WTC11 (cell line): ENCODE data around the gene ATL3. TPM values are rescaled to one million over a fixed set of nuclear protein-coding genes. Genes with fewer than 3 reads are reported as not detected.

Experiments used
- ATF1 ChIP-seq: sonication (generic); formaldehyde crosslinking; IDR thresholded peaks from 2 replicates; pipeline ENCODE4 v1.8.1; 2023; ENCODE audit warnings: mild to moderate bottlenecking, moderate library complexity, missing genetic modification reagents
- ELF4 ChIP-seq: sonication (generic); formaldehyde crosslinking; IDR thresholded peaks from 2 replicates; pipeline ENCODE4 v1.8.1; 2022; ENCODE audit warnings: low read depth, mild to moderate bottlenecking, moderate library complexity, missing genetic modification reagents
- ETV6 ChIP-seq: sonication (generic); formaldehyde crosslinking; IDR thresholded peaks from 2 replicates; pipeline ENCODE4 v1.8.1; 2022; ENCODE audit warnings: mild to moderate bottlenecking, missing genetic modification reagents
- GABPB1 ChIP-seq: sonication (generic); formaldehyde crosslinking; IDR thresholded peaks from 2 replicates; pipeline ENCODE4 v1.8.1; 2023; ENCODE audit warnings: mild to moderate bottlenecking, missing genetic modification reagents
- HMGA2 ChIP-seq: fragments of 250-450 bp; sonication (Bioruptor Pico); IDR thresholded peaks from 2 replicates; pipeline ENCODE4 v1.4.0; 2021; ENCODE audit warnings: mild to moderate bottlenecking, moderate library complexity
- IRF2 ChIP-seq: sonication (generic); formaldehyde crosslinking; IDR thresholded peaks from 2 replicates; pipeline ENCODE4 v1.8.0; 2022; ENCODE audit warnings: low read depth, missing genetic modification reagents, borderline replicate concordance
- JUN ChIP-seq: sonication (generic); formaldehyde crosslinking; IDR thresholded peaks from 2 replicates; pipeline ENCODE4 v1.8.0; 2023; ENCODE audit warnings: mild to moderate bottlenecking, missing genetic modification reagents
- MYBL2 ChIP-seq: sonication (generic); formaldehyde crosslinking; IDR thresholded peaks from 2 replicates; pipeline ENCODE4 v1.8.1; 2023; ENCODE audit warnings: mild to moderate bottlenecking, moderate library complexity, missing genetic modification reagents
- NR3C1 ChIP-seq: sonication (generic); formaldehyde crosslinking; conservative IDR thresholded peaks from 2 replicates; pipeline ENCODE4 v1.8.1; 2023; ENCODE audit warnings: low read depth, mild to moderate bottlenecking, missing genetic modification reagents
- OVOL2 ChIP-seq: fragments of 250-450 bp; sonication (Bioruptor Pico); IDR thresholded peaks from 2 replicates; pipeline ENCODE4 v1.9.0; 2021; ENCODE audit warnings: mild to moderate bottlenecking, borderline replicate concordance
- TCF7 ChIP-seq: sonication (generic); formaldehyde crosslinking; IDR thresholded peaks from 2 replicates; pipeline ENCODE4 v1.8.0; 2022; ENCODE audit warnings: mild to moderate bottlenecking, low read depth, missing genetic modification reagents, moderate library complexity
- total RNA-seq: library from RNA; stranded (reverse); gene quantifications from 3 replicates; pipeline ENCODE4 v1.2.3, GENCODE V29; 2021
- TF ChIP-seq, protein P1 (sequence below): sonication (generic); formaldehyde crosslinking; IDR thresholded peaks from 2 replicates; pipeline ENCODE4 v1.8.0; 2023; ENCODE audit warnings: missing genetic modification reagents, mild to moderate bottlenecking, borderline replicate concordance
- TF ChIP-seq, protein P2 (sequence below): sonication (generic); formaldehyde crosslinking; IDR thresholded peaks from 2 replicates; pipeline ENCODE4 v1.8.1; 2023; ENCODE audit warnings: mild to moderate bottlenecking, moderate library complexity, missing genetic modification reagents
- TF ChIP-seq, protein P3 (sequence below): fragments of 250-450 bp; sonication (Bioruptor Pico); IDR thresholded peaks from 2 replicates; pipeline ENCODE4 v1.8.0; 2021; ENCODE audit warnings: mild to moderate bottlenecking
- TF ChIP-seq, protein P4 (sequence below): sonication (generic); formaldehyde crosslinking; IDR thresholded peaks from 2 replicates; pipeline ENCODE4 v1.8.1; 2022; ENCODE audit warnings: low read depth, mild to moderate bottlenecking, moderate library complexity, missing genetic modification reagents, borderline replicate concordance
- TF ChIP-seq, protein P5 (sequence below): sonication (generic); formaldehyde crosslinking; IDR thresholded peaks from 2 replicates; pipeline ENCODE4 v1.8.1; 2022; ENCODE audit warnings: mild to moderate bottlenecking, moderate library complexity, missing genetic modification reagents
- TF ChIP-seq, protein P6 (sequence below): fragments of 250-450 bp; sonication (Bioruptor Pico); IDR thresholded peaks from 2 replicates; pipeline ENCODE4 v1.9.0; 2021; ENCODE audit warnings: moderate library complexity, mild to moderate bottlenecking, inconsistent platforms, borderline replicate concordance
- TF ChIP-seq, protein P7 (sequence below): fragments of 250-450 bp; sonication (Bioruptor Pico); IDR thresholded peaks from 2 replicates; pipeline ENCODE4 v1.9.0; 2021; ENCODE audit warnings: mild to moderate bottlenecking
- TF ChIP-seq, protein P8 (sequence below): sonication (generic); formaldehyde crosslinking; IDR thresholded peaks from 2 replicates; pipeline ENCODE4 v1.8.0; 2022; ENCODE audit warnings: mild to moderate bottlenecking, missing genetic modification reagents

ATL3 gene
- total RNA-seq, 1 experiment from 2014 or later = 32.1 TPM

DNA sequence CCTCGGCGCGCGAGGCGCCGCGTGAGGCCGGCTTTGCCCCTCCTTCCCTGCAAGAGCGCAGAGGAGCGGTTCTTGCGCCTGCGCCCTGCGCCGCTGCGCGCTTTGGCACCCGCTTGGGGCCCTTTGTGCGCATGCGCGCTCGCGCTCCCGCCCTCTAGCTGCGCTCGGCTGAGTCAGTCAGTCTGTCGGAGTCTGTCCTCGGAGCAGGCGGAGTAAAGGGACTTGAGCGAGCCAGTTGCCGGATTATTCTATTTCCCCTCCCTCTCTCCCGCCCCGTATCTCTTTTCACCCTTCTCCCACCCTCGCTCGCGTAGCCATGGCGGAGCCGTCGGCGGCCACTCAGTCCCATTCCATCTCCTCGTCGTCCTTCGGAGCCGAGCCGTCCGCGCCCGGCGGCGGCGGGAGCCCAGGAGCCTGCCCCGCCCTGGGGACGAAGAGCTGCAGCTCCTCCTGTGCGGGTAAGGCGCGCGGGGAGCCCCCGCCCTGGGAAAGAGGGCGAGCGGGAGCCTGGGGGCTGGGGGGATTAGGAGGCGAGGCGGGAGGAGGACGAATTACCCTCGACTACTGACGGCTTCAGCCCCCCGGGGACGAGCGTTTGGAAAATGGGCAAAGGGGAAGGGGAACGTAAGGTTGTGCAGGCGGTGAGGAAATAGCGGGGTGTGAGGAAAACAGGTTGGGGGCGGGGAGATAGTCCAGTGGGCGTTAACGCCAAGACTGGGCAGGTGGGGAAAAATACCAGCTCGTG, 10.3 kb upstream of the ATL3 start, which contains the start of gene RTN3 (continued):
- TF ChIP-seq ELF4 = peak; percentile 81; the same call in 1 of the 2 replicates
- TF ChIP-seq ATF1 (CRISPR knock-in tag) = 0 out of 2 replicates have a peak, but pooled peaks have one; percentile 20
- TF ChIP-seq ETV6 (CRISPR knock-in tag) = peak; percentile 31; the same call in 1 of the 2 replicates
- TF ChIP-seq TCF7 (CRISPR knock-in tag) = no peak
- TF ChIP-seq, protein P1, sequence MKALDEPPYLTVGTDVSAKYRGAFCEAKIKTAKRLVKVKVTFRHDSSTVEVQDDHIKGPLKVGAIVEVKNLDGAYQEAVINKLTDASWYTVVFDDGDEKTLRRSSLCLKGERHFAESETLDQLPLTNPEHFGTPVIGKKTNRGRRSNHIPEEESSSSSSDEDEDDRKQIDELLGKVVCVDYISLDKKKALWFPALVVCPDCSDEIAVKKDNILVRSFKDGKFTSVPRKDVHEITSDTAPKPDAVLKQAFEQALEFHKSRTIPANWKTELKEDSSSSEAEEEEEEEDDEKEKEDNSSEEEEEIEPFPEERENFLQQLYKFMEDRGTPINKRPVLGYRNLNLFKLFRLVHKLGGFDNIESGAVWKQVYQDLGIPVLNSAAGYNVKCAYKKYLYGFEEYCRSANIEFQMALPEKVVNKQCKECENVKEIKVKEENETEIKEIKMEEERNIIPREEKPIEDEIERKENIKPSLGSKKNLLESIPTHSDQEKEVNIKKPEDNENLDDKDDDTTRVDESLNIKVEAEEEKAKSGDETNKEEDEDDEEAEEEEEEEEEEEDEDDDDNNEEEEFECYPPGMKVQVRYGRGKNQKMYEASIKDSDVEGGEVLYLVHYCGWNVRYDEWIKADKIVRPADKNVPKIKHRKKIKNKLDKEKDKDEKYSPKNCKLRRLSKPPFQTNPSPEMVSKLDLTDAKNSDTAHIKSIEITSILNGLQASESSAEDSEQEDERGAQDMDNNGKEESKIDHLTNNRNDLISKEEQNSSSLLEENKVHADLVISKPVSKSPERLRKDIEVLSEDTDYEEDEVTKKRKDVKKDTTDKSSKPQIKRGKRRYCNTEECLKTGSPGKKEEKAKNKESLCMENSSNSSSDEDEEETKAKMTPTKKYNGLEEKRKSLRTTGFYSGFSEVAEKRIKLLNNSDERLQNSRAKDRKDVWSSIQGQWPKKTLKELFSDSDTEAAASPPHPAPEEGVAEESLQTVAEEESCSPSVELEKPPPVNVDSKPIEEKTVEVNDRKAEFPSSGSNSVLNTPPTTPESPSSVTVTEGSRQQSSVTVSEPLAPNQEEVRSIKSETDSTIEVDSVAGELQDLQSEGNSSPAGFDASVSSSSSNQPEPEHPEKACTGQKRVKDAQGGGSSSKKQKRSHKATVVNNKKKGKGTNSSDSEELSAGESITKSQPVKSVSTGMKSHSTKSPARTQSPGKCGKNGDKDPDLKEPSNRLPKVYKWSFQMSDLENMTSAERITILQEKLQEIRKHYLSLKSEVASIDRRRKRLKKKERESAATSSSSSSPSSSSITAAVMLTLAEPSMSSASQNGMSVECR (CRISPR knock-in tag) = peak; percentile 80; the same call in 1 of the 2 replicates
- TF ChIP-seq, protein P2, sequence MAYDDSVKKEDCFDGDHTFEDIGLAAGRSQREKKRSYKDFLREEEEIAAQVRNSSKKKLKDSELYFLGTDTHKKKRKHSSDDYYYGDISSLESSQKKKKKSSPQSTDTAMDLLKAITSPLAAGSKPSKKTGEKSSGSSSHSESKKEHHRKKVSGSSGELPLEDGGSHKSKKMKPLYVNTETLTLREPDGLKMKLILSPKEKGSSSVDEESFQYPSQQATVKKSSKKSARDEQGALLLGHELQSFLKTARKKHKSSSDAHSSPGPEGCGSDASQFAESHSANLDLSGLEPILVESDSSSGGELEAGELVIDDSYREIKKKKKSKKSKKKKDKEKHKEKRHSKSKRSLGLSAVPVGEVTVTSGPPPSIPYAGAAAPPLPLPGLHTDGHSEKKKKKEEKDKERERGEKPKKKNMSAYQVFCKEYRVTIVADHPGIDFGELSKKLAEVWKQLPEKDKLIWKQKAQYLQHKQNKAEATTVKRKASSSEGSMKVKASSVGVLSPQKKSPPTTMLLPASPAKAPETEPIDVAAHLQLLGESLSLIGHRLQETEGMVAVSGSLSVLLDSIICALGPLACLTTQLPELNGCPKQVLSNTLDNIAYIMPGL = peak; percentile 88; the same call in 1 of the 2 replicates
- TF ChIP-seq, protein P3, sequence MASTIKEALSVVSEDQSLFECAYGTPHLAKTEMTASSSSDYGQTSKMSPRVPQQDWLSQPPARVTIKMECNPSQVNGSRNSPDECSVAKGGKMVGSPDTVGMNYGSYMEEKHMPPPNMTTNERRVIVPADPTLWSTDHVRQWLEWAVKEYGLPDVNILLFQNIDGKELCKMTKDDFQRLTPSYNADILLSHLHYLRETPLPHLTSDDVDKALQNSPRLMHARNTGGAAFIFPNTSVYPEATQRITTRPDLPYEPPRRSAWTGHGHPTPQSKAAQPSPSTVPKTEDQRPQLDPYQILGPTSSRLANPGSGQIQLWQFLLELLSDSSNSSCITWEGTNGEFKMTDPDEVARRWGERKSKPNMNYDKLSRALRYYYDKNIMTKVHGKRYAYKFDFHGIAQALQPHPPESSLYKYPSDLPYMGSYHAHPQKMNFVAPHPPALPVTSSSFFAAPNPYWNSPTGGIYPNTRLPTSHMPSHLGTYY (CRISPR knock-in tag) = no peak
- TF ChIP-seq HMGA2 = no peak
- TF ChIP-seq OVOL2 (CRISPR knock-in tag) = no peak
- TF ChIP-seq, protein P4, sequence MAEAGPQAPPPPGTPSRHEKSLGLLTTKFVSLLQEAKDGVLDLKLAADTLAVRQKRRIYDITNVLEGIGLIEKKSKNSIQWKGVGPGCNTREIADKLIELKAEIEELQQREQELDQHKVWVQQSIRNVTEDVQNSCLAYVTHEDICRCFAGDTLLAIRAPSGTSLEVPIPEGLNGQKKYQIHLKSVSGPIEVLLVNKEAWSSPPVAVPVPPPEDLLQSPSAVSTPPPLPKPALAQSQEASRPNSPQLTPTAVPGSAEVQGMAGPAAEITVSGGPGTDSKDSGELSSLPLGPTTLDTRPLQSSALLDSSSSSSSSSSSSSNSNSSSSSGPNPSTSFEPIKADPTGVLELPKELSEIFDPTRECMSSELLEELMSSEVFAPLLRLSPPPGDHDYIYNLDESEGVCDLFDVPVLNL = no peak
- TF ChIP-seq, protein P5, sequence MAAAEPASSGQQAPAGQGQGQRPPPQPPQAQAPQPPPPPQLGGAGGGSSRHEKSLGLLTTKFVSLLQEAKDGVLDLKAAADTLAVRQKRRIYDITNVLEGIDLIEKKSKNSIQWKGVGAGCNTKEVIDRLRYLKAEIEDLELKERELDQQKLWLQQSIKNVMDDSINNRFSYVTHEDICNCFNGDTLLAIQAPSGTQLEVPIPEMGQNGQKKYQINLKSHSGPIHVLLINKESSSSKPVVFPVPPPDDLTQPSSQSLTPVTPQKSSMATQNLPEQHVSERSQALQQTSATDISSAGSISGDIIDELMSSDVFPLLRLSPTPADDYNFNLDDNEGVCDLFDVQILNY (CRISPR knock-in tag) = peak; percentile 85
- no peak for TF ChIP-seq NR3C1 (CRISPR knock-in tag)
- TF ChIP-seq MYBL2 (CRISPR knock-in tag) = 0 out of 2 replicates have a peak, but pooled peaks have one; percentile 46
- peak; percentile 82; the same call in 1 of the 2 replicates for TF ChIP-seq JUN
- TF ChIP-seq, protein P6, sequence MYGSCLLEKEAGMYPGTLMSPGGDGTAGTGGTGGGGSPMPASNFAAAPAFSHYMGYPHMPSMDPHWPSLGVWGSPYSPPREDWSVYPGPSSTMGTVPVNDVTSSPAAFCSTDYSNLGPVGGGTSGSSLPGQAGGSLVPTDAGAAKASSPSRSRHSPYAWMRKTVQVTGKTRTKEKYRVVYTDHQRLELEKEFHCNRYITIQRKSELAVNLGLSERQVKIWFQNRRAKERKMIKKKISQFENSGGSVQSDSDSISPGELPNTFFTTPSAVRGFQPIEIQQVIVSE (CRISPR knock-in tag) = no peak
- TF ChIP-seq, protein P7, sequence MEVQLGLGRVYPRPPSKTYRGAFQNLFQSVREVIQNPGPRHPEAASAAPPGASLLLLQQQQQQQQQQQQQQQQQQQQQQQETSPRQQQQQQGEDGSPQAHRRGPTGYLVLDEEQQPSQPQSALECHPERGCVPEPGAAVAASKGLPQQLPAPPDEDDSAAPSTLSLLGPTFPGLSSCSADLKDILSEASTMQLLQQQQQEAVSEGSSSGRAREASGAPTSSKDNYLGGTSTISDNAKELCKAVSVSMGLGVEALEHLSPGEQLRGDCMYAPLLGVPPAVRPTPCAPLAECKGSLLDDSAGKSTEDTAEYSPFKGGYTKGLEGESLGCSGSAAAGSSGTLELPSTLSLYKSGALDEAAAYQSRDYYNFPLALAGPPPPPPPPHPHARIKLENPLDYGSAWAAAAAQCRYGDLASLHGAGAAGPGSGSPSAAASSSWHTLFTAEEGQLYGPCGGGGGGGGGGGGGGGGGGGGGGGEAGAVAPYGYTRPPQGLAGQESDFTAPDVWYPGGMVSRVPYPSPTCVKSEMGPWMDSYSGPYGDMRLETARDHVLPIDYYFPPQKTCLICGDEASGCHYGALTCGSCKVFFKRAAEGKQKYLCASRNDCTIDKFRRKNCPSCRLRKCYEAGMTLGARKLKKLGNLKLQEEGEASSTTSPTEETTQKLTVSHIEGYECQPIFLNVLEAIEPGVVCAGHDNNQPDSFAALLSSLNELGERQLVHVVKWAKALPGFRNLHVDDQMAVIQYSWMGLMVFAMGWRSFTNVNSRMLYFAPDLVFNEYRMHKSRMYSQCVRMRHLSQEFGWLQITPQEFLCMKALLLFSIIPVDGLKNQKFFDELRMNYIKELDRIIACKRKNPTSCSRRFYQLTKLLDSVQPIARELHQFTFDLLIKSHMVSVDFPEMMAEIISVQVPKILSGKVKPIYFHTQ (CRISPR knock-in tag) = no peak
- TF ChIP-seq, protein P8, sequence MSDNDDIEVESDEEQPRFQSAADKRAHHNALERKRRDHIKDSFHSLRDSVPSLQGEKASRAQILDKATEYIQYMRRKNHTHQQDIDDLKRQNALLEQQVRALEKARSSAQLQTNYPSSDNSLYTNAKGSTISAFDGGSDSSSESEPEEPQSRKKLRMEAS (CRISPR knock-in tag) = peak; percentile 35
- TF ChIP-seq IRF2 = no peak
- peak; percentile 43 for TF ChIP-seq GABPB1 (CRISPR knock-in tag)
